GM04504 (cell line): ENCODE measurements around the gene LCN10.
"Not testable (repeated sequence)": the region's sequence is repeated elsewhere in the genome, so short reads cannot be mapped to it uniquely, and the experiment has no call there.

Experiments used
- DNase-seq: peaks from one replicate; pipeline ENCODE4 v3.0.0-alpha.2; 2012; ENCODE audit warnings: low read depth

Gene LCN10

GRCh38 chr9:136771907-136772415, 29.2 kb upstream of the LCN10 start:
- no peak for DNase-seq

GRCh38 chr9:136769710-136770191, 27.0 kb upstream of the LCN10 start:
- no peak for DNase-seq

GRCh38 chr9:136766410-136767120, 23.8 kb upstream of the LCN10 start:
- not testable (repeated sequence) for DNase-seq

DNA sequence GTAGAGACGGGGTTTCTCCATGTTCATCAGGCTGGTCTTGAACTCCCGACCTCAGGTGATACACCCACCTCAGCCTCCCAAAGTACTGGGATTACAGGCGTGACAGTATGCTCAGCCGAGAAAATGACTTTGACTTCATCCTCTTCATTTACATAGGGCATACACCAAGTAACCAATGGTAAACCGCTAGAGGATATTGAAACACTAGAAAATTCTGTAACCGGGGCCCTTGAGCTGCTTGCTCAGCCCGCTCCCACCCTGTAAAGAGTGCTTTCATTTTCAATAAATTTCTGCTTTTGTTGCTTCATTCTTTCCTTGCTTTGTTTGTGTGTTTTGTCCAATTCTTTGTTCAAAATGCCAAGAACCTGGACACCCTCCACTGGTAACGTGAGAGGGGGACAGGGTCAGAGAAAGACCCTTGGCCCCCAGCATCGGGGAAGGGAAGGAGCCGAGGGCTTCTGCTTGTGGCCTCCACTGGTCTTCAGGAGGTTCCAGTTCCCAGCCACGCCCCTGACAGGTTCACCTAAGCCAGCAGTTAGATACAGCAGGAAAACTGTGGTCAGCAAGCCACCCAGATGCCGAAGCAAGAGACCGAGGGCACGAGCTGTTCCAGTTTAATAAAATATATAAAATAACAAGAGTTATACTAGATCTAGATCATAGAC, 23.1 kb upstream of the LCN10 start:
- DNase-seq, result not testable (repeated sequence)

DNA sequence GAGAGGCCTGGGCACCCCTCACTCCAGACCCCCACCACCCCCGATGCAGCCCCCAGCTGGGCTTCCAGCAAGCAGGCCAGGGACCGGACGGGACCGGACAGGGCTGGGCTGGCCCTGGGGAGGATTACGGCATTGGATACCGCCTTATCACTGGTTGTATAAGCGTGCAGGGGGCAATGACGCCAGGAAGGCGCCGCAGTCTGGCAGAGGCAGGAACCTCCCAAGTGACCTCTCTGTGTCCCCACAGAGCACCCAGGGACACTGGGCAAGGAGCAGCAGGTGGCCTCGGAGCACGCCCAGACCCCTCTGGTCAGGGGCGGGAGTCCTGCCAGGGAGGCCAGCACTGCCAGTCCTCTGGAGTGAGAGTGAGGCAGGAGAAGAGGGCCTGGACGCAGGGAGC, 22.3 kb upstream of the LCN10 start:
- no peak for DNase-seq

GRCh38 chr9:136764301-136764891, 21.7 kb upstream of the LCN10 start, which contains the start of gene LCN15:
TSS of gene LCN15 (minus strand) at chr9:136764518. CDS start at chr9:136764488, 30 bp downstream.
- no peak for DNase-seq

DNA sequence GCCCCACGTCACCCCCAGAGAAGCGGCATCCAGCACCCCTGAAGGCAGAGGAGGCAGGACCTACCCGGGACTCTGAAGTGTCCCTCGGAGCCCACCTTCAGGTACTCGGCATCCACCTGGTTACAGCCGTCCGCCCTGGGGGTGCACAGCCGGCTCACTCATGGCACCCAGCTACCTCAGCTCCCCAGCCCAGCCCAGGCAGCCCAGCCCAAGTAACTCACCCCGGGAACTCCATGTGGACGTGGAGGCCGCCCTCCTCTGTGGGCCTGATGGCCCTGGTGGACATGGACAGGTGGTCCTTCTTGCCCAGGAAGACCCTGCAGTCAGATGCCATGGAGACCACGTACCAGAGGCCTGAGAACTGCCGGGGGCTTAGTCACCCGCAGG, 20.9 kb upstream of the LCN10 start:
- DNase-seq, result no peak

- DNase-seq, result no peak
Measured at GRCh38 chr9:136762915-136763648, 20.3 kb upstream of the LCN10 start.

DNA sequence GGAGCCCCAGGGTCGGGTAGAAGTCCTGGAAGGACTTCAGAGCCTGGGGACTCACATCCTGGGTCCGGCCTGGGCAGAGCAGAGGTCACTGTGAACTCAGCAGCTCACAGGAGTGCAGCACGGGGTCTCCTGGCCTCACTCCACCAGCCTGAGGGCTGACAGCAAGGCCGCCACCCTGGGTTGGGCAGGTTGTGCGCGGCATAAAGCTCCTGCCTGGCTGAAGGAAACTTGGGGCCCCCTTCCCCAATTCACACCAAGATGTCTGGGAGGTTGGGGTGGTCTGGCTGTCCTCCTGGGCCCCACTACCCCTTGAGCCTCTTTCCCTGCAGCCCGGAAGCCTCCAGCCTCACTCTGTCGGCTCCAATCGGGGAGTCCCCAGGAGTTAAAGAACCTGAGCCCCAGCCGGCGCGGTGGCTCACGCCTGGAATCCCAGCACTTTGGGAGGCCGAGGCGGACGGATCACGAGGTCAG, 19.5 kb upstream of the LCN10 start:
- DNase-seq, result no peak

DNA sequence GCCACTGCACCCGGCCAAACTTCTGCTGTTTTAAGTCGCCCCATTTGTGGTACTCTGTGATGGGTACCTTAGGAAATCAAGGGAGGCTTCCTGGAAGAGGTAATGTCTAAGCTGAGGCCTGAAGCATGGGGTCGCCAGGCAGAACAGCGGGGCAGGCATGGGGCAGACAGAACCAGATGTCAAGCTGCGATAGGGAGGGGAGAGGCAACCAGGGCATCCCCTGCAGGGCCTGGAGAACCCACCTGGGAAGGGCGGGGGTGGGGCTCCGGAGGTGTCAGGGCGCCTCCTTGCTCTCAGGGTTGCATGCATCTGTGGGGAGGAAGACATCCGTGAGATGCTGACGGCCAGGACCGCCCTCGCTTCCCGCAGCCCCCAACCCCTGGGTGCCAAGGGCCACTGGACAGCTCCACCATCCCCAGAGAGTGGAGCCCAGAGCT, 18.8 kb upstream of the LCN10 start:
- DNase-seq, result no peak

DNA sequence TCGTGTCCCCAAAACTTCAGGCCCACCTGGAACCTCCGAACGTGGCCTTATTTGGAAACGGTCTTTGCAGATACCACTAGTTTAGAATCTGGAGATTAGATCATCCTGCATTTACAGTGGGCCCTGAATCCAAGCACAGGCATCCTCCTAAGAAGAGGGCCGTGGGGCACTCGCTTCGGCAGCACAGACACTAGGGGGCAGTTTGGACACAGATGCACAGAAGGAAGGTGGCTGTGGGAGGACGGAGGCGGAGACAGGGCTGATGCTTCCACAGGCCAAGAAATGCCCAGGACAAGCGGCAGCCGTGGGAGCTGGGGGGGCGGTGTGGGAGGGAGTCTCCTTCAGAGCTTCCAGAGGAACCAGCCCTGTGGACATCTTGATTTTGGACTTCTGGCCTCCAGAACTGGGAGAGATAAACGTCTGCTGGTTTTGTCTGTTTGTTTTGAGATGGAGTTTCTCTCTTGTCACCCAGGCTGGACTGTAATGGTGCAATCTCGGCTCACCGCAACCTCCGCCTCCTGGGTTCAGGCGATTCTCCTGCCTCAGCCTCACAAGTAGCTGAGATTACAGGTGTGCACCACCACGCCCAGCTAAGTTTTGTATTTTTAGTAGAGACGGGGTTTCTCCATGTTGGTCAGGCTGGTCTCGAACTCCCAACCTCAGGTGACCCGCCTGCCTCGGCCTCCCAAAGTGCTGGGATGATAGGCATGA, 18.2 kb upstream of the LCN10 start:
- peak; percentile 32 for DNase-seq

DNA sequence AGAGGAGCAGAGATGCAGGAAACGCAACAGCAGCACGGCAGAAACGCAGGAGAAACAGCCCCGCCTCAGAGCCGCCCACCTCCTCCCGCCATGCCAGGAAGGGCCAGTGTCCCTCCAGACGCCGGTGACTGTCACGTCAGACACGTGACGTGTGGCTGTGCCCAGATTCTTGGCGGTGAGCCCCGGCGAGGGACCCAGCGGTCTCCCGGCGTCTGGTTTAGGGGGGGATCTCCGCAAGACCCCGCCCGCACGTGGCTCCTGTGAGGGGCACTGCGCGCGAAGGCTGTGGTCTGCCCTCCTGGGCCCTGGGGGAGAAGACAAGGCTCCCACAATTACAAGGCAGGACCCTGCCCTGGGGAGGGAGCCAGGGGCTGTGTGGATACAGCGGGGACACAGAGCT, 17.7 kb upstream of the LCN10 start:
- no peak for DNase-seq

DNA sequence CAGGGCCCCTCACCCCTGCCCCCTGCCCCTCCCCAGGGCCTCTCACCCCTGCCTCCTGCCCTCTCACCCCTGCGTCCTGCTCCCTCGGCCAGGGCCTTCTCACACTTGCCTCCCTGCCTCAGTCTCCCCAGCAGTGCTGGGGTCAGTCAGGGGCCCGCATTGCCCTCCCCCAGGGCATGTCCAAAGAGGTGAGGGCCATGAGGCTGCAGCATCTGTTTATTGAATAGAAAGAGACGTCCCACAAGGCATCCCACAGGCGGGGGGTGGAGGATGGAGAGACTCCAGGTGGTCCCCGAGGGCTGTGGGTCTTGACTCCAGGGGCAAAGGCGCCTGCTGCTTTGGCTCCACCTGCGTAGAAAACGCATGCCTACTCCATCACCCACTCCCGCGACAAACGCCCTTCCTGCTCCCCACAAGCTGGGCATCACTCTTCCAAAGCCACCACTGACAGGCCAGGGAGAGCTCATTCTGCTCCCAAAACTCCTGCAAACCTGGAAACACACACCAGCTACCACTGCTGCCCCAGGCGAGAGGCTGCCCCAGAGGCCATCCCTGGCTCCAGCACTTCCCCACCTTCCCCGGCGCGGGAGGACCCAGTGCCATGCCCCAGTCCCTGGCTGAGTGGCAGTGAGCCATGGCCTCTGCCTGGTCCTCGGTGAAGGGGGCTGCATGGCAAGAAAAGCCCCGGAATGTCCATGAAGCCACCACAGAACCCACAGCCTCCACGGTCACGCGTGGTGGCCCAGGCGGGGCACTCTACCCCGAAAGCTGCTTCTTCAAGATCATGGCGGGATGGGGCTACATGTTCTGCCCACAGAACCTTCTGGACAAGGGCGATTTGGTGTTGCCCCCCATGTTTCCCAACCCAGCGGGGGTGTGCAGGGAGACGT, 16.9 kb upstream of the LCN10 start:
- DNase-seq, result no peak

DNA sequence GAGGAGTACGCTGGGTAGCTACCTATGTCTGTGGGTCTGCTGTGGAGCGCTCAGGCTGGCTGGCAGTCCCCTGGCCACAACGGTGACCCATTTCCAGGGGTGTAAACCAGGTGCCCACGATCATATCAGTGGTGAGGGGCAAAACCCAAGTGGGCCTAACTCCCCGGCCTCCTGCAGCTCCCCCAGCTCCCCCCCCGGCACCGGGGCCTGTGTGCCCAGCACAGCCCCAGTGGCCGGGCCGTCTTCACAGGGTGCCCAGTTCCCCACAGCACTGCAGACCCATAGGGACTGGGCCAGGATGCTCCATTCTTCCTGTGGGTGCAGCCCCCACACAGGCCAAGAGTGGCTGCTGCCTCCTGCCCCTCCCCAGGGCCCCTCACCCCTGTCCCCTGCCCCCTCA, 16.3 kb upstream of the LCN10 start:
- DNase-seq, result no peak

GRCh38 chr9:136757751-136758140, 15.0 kb upstream of the LCN10 start:
- no peak for DNase-seq

GRCh38 chr9:136757328-136757727, 14.6 kb upstream of the LCN10 start:
- DNase-seq, result no peak

GRCh38 chr9:136756836-136757235, 14.1 kb upstream of the LCN10 start:
- no peak for DNase-seq

DNA sequence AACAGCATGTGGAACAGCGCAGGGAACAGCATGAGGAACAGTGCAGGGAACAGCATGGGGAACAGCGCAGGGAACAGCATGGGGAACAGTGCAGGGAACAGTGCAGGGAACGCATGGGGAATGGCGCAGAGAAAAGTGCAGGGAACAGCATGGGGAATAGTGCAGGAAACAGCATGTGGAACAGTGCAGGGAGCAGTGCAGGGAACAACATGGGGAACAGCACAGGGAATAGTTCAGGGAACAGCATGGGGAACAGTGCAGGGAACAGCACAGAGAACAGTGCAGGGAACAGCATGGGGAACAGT, 13.3 kb upstream of the LCN10 start:
- no peak for DNase-seq

DNA sequence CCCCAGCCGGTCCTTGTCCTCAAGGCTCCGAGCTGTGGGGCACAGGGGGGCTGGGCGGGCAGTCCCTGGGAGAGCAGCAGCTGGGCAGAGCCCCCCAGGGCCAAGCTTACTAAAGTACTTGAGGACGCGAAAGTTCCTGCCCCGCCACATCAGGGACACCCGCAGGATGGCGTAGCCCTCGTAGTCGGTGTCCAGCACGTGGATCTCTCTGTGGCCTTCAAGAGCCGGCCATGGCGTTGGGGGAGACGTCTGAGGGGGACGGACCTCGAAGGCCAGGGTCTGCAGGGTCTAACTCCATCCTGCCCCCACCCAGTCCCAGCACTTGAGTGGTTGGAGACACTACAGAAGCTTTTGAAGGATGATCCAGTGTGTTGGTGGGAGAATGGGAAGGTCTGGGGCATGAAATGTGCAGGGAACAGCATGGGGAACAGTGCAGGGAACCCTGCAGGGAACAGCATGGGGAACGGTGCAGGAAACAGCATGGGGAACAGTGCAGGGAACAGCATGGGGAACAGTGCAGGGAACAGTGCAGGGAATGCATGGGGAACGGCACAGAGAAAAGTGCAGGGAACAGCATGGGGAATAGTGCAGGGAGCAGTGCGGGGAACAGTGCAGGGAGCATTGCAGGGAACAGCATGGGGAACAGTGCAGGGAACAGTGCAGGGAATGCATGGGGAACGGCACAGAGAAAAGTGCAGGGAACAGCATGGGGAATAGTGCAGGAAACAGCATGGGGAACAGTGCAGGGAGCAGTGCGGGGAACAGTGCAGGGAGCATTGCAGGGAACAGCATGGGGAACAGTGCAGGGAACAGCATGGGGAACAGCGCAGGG, 12.8 kb upstream of the LCN10 start:
- not testable (repeated sequence) for DNase-seq
